Right renal pelvis (tissue), 4 donors: ENCODE data around the gene SCUBE2. TPM values are rescaled to one million over a fixed set of nuclear protein-coding genes. Genes with fewer than 3 reads are reported as not detected.

Source experiments
- DNase-seq, 4 donors: peaks; one replicate each; pipeline ENCODE4 v3.0.0-alpha.2; 2013; ENCODE audit warnings: low read depth in 4 of 4, low spot score in 3 of 4, missing footprints in 1 of 4
- polyA plus RNA-seq, 4 donors: library from polyadenylated mRNA; unstranded; fragments of 120-200 nt; gene quantifications; one replicate each; pipeline ENCODE4 v1.2.1, GENCODE V29; 2013; ENCODE audit not compliant: insufficient read length in 4 of 4

SCUBE2 gene
- 1 to 10 TPM; 6.9 to 7.7 (median 7.3) TPM for polyA plus RNA-seq

DNA sequence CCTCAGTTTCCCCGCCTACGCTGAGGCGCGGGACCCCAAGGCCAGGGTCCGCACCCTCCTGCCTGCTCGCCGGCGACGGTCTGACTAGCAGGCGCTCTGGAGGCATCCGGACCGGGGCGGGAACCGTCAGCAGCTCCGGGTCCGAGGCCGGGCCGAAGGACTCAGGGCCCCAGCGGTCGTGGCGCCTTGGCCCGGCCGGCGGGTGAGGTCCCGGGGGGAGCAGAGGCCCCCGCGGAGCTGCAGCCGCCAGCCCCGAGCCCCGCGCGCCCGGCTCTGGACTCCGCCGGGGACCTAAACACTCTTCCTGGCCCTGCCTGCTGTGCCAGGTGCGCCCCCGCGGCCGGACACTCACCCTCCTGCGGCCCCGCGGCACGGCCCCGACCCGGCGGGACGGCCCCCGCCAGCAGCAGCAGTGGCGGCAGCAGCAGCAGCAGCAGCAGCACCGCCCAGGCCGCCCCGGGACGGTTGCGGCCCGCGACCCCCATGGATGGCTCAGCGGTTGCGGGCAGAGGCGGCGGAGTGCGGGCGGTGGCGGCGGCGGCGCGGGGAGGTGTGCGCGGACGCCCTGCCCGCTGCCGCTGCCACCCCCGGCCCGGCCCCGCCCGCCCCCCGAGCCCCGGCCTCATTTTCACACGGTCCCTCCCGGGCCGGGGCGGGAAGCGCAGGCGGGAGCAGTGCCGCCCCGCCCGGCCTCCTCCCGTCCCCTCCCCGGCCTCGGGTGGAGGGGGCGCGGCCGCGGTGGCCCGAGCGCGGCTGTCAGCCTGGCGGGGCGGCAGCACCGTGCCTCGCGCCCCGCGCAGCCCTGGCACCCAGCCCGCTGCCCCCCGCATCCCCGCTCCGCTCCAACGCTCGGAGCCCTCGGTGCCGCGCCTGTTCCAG, at the start of gene SCUBE2:
Gene SCUBE2 (minus strand): TSS at position 556 of the 879 bp plus-strand sequence. CDS start 71 bp downstream, at position 485.
- DNase-seq: no peak

GRCh38 chr11:9141186-9141585, 49.8 kb upstream of the SCUBE2 start:
- DNase-seq: no peak

DNA sequence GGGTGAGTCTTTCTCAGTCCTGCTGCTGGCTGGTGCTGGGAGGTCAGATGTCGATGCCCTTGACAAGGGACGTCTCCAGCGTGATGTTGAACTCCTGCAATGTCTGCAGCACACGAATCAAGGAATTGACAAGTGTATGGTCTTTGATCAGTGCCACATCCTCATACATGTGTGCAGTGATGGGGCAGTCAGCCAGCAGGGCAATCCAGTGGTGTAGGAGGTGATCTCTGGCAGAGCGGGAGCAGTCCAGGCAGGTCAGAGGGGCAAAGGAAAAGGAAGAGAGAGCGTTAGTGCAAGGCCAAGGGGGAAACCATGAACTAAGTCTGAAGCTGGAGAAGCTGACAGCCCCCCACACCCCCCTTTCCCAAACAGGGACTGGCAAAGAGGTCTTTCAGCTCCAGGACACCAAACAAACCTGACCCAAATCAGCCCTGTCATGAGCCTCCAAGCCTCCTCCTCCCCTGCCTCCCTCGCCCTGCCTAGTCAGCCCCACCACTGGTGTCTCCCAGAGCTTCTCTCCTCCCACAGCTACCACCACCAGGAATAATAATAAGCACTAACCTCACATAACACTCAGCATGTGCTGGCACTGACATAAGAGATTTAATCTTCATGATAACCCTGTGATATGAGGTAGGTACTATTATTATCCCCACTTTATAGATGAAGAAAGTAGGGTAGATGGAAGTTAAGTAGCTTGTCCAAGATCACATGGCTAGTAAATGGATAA, 48.4 kb upstream of the SCUBE2 start:
- no peak for DNase-seq

GRCh38 chr11:9138612-9139579, 47.5 kb upstream of the SCUBE2 start:
- DNase-seq: peak in 1 of 4 donors; percentile 4

DNA sequence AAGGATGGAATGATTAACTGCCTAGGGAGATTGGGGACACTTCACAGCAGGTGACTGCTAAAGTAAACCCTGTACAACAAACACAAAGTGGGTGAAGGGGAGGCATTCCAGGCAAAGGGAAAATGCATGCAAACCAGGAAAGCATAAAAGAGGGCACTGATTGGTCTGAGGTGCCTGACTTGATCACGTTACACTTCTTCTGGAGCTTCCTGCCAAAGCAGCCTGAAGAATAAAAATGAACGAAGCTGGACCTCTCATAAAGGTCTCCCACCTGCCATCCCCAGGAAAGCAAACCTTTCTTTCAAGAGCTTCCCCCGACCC, 46.7 kb upstream of the SCUBE2 start:
- no peak for DNase-seq

- peak; percentile 41 to 61 (median 52) for DNase-seq
These were observed 46.1 kb upstream of the SCUBE2 start for GRCh38 chr11:9137293-9138132.

GRCh38 chr11:9136741-9137140, 45.3 kb upstream of the SCUBE2 start:
- DNase-seq: no peak

GRCh38 chr11:9133956-9134355, 42.6 kb upstream of the SCUBE2 start:
- DNase-seq: no peak

- no peak for DNase-seq
These were observed 40.9 kb upstream of the SCUBE2 start for GRCh38 chr11:9132203-9132878.

GRCh38 chr11:9130297-9130696, 38.9 kb upstream of the SCUBE2 start:
- no peak for DNase-seq

DNA sequence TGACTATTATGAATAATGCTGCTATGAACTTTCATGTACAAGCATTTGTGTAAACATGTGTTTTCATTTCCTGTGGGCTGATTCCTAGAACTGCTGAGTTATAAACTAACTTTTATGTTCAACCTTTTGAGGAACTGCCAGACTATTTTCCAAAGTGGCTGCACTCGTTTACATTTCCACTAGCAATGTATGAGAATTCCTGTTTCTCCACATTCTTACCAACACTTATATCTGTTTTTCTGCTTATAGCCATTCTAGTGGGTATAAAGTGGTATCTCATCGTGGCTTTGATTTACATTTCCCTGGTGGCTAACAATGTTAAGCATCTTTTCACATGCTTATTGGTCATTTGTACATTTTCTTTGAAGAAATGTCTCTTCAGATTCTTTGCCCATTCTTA, 35.2 kb upstream of the SCUBE2 start:
- DNase-seq: no peak

DNA sequence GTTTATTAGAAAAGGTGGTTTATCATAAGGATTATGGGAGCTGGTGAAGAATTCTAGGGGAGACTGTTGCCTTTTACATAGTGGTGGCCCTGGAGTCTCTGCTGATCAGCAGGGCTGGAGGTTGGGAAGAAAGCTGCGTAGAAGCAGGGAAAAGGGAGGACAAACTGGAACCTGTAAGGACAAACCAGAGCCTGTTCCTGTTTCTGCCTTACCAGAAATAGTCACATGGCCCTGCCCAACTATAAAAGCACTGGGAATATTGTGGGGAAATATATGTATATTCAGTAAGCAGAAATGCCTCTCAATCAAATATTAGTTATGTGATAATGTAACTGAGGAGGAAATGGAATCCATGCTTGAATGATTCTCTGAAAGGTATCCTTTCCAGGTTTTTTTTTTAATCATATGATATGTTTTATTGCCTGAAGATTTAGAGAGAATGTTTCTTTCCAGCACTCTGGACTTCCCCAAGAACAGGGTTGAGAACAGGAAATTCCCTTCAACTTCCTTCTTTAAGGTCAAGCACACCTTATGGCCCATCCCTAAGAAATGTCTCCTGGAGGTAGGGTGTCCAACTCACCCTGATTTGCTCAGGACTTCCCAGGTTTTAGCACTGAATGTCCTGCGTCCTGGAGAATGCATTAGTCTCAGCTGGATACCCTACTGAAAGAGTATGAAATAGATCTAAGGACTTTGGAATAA, 33.9 kb upstream of the SCUBE2 start:
- no peak for DNase-seq

DNA sequence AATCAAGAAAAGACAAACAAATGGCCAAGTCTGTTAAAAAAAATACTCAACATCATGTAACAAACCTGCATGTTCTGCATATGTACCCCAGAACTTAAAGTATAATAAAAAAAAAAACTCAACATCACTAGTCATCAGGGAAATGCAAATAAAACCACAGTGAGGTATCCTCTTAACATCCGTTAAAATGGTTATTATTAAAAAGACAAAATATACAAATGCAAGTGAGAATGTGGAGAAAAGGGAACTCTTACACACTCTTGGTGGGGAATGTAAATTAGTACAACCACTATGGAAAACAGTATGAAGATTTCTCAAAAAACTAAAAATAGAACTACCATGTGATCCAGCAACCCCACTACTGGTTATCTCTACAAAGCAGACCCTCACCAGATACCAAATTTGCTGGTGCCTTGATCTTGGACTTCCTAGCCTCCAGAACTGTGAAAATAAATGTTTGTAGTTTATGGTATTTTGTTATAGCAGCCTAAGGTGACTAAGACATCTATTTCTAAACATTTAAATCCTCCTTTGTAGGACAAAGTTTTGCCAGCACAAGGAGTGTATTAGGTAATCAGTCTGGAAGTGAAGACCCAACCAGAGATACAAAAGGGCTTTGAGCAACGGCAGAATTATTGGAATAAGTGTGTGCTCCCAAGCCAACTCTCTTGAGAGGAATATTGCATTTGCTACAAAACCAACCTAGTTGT, 32.4 kb upstream of the SCUBE2 start:
- no peak for DNase-seq

GRCh38 chr11:9121469-9121796, 30.0 kb upstream of the SCUBE2 start:
- no peak for DNase-seq

- DNase-seq: no peak
These were observed 29.5 kb upstream of the SCUBE2 start for GRCh38 chr11:9120664-9121468.

DNA sequence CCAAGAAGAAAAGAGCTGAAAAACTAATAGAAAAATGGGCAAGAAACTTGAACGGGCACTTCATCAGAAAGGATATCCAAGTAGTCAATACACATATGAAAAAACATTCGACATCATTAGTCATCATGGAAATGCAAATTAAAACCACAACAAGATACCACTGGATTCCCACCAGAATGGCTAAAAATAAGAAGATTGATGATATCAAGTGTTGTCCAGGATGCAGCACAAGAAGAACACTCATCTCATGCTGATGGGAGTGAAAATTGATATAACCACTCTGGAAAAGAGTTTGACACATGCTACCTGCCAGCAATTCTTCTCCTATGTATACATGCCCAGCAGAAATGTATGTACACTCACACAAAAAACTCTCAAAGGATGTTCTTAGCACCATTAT, 26.9 kb upstream of the SCUBE2 start:
- DNase-seq: no peak

DNA sequence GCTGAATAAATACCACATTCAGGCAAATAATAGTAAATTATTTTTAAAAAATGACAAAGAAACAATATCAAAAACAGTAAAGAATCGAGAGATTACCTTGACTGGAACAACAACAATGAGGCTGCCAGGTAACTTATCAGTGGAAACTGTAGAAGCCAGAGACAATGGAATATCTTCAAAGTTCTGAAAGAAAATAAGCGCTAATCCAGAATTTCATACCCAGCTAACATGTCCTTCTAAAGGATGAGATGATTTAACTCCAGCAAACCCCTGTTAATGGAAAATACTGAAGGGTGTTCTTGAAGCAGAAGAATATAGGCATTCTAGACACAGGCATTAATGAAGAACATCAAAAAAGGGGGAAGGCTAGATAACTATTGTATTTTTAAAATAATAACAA, 20.7 kb upstream of the SCUBE2 start:
- no peak for DNase-seq
